ENCODE measurements around the gene PARD6A.

GRCh38 chr16:67637625-67638024, 23.1 kb upstream of the PARD6A start:
- no peak for TF ChIP-seq CTCF (IDR thresholded peaks at IDR 0.05)
- no peak for TF ChIP-seq POLR2A (IDR thresholded peaks at IDR 0.05)
